ENCODE data around the gene STX18.
"Not testable (repeated sequence)": the region's sequence is repeated elsewhere in the genome, so short reads cannot be mapped to it uniquely, and the experiment has no call there.

The STX18 gene

DNA sequence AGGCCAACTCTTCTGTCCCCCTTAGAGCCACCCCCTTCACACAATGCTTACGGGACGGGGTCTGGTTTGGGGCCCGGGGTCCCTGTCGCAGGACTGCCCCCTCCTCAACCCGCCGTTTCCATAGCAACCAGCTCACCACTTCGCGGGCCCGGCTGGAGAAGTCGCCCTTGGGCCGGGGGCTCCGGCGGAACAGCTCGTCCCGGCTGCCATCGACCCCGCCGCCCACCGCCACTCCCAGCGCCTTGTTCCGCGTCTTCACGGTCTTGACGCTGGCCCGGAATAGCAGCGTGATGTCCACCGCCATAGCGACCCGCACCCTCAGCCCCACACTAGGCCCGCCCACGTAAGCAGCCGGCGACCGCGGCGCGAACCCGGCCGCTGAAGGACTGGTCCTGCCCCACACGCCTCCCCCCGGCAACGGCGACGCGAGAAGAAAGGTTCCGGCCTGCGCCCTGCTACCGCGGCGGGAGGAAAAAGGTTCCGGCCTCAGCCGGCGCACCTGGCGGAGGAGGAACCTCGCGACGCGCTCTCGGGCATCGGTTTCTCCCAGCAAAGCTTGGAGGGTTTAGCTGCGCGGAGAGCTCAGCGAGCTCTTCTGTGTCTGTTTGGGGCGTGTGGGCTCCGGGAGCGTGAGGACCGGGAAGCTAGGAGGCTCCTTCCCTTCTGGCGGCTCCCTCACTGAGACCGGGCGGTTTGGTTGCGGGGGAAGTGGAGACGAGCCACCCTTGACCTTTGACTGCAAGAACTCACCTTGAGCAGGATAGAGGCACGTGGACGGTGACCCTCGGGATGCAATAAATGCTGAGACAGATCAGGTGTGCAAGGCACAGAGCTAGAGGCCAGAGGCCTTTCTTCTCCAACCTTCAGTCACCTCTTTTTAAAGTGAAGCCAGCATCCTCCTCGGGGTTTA, at the start of gene STX18:
Gene STX18, minus strand, starts transcription at position 388 of the 910 bp plus-strand sequence. Its CDS starts 84 bp downstream, at position 304.
- in situ Hi-C loops (cut with HindIII; ENCODE audit: low sequenced_read_pairs): loop anchor here (25.0 kb wide), 1 partner anchor 255 kb away; the partner anchor contains the start of genes LYAR and ZBTB49

DNA sequence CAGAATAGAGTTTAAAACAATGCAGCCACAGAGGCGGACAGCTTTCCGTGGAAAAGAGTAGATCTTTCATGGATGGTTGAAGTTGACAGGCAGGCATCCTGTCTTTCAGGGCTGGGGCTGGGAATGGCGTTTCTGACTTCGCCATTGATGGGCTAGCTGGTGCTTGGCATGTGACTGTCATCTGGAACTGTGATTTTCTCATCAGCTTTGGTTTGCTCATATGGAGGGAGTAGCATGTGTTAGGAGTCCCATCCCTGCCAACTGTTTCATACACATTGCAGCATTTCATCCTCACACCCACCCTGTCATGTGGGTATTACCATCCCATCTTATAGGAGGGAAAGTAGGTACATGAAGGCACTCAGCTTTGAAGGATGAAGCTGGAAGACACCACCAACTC, 49.2 kb upstream of the STX18 start:
- in situ Hi-C loops (cut with HindIII; ENCODE audit: low sequenced_read_pairs): no loop called here

DNA sequence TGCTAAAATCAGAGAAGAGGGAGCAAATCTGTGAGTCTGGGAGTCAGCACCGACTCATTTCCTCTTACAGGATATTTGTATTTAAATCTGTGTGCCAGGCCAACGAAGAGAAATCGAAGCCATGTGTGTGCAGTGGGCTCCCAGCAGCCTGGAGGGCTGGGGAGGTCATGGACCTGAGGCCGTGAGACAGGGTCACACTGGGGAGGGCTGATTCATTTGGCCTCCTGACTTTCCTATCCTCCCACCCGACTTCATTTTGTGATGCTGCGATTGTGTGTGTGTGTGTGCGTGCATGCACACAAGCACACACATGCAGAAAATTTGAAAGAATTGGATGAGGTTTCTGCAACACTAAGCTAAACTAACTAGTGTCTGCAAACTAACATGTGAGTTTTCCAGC, 48.7 kb upstream of the STX18 start:
- in situ Hi-C loops (cut with HindIII; ENCODE audit: low sequenced_read_pairs): no loop called here

DNA sequence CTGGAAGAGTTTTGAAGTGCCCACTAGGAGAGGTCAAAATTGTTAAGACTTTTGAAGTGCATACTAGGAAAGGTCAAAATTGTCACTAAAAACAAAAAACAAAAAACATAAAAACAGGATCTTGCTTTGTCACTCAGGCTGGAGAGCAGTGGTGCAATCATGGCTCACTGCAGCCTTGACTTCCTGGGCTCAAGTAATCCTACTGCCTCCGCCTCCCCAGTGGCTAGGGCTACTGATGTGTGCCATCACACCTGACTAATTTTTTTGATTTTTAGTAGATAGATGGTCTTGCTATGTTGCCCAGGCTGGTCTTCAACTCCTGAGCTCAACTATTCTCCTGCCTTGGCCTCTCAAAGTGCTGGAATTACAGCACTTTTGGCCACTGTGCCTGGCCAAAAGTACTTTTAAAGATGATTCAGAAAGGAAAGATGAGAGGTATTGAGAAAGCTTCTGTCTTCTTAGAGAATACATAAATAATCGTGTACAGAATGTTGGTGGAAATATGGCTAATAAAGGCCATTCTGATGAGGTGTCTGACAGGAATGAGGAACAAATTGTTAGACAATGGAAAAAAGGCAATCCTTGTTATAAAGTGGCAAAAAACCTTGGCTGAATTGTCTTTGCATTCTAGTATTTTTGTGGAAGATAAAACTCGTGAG, 43.3 kb upstream of the STX18 start:
- in situ Hi-C loops (cut with HindIII; ENCODE audit: low sequenced_read_pairs): no loop called here

DNA sequence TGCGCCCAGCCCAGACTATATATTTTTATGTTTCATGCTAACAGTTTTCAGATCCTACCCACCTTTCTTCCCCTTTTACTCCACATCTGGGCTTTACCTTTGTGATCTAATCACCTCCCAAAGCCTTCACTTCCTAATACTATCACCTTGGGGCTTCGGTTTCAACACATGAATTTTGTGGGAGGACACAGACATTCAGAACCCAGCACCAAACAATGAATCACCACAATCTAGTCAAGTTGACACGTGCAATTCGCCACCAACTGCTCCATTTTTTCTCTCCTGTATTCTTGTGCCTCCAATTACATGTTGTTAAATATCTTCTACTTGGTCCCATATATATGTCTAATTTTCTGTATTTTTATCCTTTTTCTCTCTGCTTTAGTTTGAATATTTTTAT, 41.8 kb upstream of the STX18 start:
- in situ Hi-C loops (cut with HindIII; ENCODE audit: low sequenced_read_pairs): no loop called here

DNA sequence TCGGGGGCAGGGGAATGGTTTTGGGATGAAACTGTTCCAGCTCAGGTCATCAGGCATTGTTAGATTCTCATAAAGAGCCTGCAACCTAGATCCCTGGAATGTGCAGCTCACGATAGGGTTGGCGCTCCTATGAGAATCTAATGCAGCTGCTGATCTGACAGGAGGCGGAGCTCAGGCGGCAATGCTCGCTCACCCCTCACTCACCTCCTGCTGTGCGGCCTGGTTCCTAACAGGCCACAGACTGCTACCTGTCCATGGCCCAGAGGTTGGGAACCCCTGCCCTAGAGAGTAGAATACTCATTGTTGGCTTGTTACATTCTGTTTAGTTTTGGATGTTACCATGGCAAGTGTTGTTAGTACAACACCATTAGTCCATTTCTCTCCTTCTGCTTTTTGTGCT, 40.8 kb upstream of the STX18 start:
- in situ Hi-C loops (cut with HindIII; ENCODE audit: low sequenced_read_pairs): no loop called here

DNA sequence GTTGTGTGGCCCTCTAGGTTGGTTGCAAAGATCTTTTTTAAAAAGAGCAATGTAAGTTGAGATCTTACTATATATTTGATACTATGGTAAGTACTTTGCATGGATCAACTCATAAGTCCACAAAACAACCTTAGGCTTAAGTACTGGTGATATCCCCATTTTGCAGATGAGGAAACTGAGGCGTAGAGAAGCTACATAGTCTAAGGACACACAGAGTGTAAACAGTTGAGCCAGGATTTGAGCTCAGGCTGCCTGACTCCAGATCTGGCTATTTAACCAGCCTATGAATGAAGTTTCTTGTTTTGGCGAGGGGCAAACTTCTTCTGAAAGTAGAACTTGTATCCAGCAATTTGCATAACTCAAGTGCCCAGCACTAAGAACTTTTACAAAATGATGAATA, 38.6 kb upstream of the STX18 start:
- in situ Hi-C loops (cut with HindIII; ENCODE audit: low sequenced_read_pairs): no loop called here

DNA sequence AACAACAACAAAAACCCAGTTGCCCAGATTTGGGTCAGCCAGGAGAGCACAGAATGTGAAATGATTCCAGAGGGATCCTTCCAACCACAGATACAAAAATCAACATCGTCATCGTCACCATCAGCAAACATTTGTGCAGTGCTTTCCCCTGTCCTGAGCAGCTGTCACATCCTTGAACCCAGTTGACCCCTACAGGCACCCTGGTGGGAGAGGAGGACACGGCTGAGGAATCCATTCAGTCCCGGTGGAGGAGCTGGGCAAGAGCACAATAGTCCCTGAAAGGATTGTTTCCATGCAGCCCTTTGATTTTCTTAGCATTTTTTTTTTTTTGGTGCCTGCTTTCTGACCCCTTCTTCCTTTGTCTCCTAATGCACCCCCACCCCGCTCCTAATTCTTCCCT, 37.1 kb upstream of the STX18 start:
- in situ Hi-C loops (cut with HindIII; ENCODE audit: low sequenced_read_pairs): no loop called here

DNA sequence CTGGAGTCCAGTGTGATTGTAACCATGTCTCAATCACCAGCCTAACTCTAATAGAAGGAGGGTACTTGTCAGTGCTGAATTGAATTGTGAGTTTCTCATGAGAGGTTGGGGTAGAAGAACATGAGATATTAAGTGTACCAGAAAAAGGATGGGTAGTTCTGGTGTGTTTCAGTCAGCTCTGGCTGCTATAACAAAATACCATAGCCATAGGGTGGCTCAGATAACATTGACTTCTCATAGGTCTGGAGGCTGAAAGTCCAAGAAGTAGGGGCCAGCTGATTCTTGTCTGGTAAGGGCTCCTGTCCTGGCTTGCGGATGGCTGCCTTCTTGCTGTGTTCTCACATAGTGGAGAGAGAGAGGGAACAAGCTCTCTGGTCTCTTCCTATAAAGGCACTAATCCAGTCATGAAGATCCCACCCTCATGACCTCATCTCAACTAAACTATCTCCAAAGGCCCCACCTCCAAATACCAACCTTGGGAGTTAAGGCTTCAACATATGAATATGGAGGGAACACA, 35.6 kb upstream of the STX18 start:
- in situ Hi-C loops (cut with HindIII; ENCODE audit: low sequenced_read_pairs): no loop called here

DNA sequence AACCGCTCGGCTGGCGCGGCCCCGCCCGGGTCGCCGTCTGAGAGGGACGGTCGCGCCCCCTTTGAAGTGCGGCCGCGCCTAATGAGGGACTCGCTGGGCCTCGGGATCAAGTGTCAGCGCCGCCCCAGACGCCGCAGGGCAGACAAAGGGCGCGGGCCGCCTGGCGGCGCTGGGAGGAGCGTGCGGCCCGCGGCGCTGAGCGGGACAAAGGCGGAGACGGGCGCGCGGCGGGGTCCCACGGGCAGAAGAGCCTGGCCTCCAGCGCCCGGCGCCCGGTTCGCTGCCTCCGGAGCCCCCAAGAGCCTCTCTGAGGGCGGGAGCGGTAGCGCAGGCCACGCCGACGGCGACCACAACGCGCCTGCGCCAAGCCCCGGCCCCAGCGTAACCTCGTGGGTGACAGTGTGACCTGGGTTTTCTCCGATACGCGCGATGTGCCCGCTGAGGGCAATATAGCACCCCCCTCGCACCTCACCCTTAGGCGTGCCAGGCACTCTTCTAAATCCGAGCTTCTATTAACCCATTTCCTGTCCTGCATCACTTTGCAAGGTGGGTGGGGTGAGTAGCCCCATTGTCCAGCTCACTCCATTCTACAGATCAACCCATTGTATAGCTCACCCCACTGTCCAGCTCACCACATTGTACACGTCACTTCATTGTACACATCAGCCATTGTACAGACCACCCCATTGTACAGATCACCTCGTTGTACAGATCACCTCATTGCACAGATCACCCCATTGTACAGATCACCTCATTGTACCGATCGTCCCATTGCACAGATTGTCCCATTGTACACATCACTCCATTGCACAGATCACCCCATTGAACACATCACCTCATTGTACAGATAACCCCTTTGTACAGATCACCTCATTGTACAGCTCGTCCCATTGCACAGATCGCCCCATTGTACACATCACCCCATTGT, 33.7 kb upstream of the STX18 start:
- in situ Hi-C loops (cut with HindIII; ENCODE audit: low sequenced_read_pairs): no loop called here

DNA sequence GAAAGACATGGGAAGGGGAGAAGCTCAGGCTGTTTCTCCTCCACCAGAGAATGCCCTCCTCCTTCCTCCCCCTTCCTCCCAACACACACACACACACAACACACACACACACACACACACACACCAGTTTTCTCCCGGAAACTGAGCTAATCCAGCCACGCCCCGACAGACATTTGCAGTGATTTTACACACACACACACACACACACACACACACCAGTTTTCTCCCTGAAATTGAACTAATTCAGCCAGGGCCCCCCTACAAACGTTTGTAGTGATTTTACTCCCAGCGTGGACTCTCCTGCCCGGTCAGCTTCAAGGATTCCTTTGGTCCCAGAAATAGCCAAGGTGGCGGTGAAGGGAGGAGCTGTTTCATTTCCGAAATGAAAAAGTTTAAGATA, 32.9 kb upstream of the STX18 start:
- in situ Hi-C loops (cut with HindIII; ENCODE audit: low sequenced_read_pairs): no loop called here

DNA sequence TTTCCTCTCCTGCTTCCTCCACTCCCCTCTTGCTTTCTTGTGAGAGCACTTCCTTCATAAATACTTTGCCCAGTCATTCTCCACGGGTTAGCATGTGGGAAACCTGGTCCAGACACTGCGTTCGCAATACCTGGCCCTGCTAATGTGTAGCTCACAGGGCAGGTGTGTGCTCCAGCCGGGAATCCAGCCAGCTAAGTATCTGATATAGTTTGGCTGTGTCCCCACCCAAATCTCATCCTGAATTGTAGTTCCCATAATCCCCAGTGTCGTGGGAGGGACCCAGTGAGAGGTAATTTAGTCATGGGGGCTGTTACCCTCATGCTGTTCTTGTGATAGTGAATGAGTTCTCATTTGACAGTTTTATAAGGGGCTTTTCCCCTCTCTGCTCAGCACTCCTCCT, 32.2 kb upstream of the STX18 start:
- in situ Hi-C loops (cut with HindIII; ENCODE audit: low sequenced_read_pairs): no loop called here

DNA sequence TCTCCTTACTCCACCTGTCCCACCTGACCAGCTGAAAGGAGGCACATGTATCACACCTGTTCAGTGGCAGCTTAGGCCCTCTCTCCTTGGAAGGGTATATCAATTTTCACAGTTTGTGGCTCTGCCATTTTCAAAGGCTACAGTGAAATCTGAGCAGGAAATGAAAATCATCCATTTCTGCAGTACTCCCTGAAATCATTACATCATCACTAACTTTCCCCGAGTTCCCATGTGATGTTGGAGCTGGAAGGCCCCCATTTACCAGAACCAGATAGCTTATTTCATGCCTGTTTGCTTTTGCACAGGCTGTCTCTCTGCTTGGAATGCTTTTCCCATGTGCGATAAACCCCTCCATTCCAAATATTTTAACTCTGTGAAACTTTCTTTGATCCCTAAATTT, 31.0 kb upstream of the STX18 start:
- in situ Hi-C loops (cut with HindIII; ENCODE audit: low sequenced_read_pairs): no loop called here

DNA sequence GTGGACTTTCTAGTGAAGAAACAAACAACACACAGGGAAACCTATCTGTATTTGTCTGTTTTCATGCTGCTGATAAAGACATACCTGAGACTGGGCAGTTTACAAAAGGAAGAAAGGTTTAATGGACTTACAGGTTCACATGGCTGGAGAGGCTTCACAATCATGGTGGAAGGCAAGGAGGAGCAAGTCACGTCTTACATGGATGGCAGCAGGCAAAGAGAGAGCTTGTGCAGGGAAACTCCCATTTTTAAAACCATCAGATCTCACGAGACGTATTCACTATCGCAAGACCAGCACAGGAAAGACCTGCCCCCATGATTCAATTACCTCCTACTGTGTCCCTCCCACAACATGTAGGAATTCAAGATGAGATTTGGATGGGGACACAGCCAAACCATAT, 28.0 kb upstream of the STX18 start:
- in situ Hi-C loops (cut with HindIII; ENCODE audit: low sequenced_read_pairs): not testable (repeated sequence)

DNA sequence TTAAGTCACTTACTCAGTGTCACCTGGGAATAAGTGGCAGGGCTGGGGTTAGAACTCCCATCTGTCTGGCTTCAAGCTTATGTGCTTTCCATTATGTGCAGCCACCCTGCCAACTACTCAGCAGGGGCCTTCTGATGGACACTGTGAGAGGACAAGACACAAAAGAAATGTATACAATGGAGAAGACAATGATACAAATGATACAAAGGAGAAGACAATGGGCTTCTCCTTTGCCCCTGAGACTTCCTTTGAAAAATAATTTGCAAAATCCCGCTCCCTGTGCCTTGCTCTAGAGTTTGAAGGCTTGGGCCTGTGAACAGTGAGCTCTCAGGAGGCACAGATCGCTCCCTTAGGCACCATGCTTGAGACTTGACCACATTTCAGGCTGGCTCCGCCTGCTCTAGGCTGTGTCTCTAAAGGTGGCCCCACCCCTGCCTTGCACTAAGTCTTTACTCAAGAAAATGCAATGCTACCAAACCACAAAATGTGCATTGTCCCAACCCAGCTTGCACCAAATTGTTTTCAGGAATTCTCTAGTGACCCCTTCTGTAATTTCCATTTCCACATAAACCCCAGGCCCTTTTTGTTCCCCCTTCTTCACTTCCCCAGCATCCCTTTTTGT, 27.1 kb upstream of the STX18 start:
- in situ Hi-C loops (cut with HindIII; ENCODE audit: low sequenced_read_pairs): no loop called here

DNA sequence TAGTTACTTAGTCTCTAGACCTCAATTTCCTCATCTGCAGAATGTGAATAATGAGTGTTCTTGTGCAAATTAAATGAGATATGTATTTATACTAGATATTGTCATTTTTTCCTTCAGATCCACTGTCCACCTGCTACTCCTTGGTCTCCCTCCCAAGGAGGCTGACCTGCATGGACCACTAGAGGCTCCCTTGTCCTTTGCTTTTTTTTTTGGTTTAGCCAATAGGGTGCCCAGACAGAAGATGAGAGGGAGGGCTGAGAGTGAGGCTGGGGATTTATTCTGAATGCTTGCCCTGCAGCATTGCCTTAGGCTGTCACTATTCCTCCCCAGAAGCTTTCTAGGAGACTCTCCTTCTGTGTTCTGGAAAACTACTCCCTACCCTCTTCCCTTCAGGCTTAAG, 24.5 kb upstream of the STX18 start:
- in situ Hi-C loops (cut with HindIII; ENCODE audit: low sequenced_read_pairs): not testable (repeated sequence)

DNA sequence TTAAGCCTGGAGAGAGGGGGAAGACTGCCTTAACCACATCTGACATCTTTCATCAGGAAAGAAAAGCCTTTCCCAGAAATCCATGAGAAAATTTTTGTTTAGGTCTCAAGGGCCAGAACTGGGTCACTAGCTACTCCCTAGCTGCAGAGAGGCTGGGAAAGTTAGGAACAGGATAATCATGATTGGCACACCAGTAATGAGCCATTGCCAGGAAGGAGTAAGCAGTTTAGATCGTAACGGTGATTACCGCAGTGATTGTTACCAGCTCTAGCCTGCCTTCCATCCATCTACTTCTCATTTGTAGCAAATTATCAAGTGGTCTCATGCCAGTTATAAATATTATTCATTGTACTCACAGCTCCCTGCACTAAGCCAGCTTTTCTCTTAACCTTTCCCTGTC, 22.7 kb upstream of the STX18 start:
- in situ Hi-C loops (cut with HindIII; ENCODE audit: low sequenced_read_pairs): no loop called here

DNA sequence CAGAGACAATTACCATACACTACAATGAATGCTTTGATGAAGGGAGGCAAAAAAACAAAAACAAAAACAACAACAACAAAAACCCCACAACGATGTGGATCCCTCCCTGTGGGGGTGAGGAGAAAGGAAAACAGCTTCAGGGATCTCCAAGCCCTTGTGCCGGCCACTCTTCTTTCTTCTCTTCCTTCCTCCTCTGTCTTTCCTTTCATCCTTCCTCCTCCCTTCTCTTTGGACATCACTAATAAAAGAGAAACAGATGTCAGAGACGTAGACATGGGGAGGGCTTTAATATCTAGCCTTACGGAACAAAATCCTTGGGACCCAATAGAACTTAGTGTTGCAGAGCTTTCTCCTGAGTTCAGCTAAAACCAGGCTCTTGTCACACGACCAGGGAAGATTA, 18.8 kb upstream of the STX18 start:
- in situ Hi-C loops (cut with HindIII; ENCODE audit: low sequenced_read_pairs): no loop called here

DNA sequence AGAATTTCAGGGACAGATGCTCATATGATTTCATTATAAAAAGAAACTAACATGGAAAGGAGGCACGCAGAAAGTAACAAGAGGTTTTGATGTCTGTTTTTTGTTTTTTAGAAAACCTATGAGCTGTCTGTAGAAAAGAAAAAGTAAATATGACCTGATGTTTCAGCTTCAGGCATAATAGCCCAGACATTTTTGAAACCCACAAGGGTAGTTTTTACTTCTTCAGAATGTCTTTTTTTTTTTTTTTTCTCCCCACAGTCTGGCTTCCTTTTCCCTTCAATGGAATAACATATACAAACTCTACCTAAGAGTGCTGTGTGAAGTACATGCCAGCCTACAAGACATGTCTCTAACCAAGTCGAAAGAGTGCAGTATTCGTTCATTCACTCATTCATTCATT, 18.3 kb upstream of the STX18 start:
- in situ Hi-C loops (cut with HindIII; ENCODE audit: low sequenced_read_pairs): no loop called here

DNA sequence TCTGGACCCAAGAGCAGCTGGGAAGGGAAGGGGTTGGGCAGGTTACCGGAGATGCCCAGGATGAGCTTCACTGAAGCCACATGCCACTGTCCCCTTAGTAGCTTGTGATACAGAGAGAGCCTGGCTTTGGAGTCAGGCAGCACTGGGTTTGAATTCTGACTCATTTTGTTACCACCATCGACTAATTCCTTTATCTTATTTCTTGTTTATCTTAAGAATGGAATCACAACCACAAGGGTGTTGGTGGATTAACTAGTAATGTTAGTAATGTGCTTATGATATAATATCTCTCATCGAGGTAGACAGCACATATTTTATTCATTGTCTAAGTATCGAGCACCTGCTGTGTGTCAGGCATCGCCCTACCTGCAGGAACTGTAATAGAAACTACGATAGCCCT, 17.7 kb upstream of the STX18 start:
- in situ Hi-C loops (cut with HindIII; ENCODE audit: low sequenced_read_pairs): no loop called here

DNA sequence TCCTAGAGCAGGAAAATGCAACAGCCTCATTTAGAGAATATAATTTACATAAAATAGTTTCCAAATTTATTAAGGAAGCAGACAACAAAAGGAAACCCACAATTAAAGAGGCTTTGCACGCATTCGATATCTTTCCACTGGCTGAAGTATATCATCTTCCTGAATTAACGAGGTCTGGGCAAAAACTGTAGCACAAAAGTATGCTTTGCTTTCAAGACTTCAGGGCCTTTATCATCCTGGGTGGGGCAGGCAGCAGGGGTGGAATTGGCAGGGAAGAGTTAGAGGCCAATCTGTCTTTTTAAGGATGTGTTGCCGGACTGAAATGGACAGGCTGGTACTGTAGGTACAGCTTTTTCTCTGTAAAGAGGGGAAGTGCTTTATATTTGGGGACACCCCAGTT, 17.0 kb upstream of the STX18 start:
- in situ Hi-C loops (cut with HindIII; ENCODE audit: low sequenced_read_pairs): no loop called here

Data from DLD1 (cell line).